Body of pancreas (tissue), 4 donors: ENCODE data around the gene ADAMTS2.

Experiments
- POLR2A ChIP-seq, 3 donors: fragments of 450-650 bp; IDR thresholded peaks; one replicate each; pipeline ENCODE4 v1.6.1; 2016; ENCODE audit warnings: antibody characterized with exemption in 3 of 3, mild to moderate bottlenecking in 2 of 3
- TF ChIP-seq, protein P1 (sequence below), 7 experiments: fragments of 450-650 bp in 4 of 7; fragments of 200-600 bp in 3 of 7; sonication (generic) in 3 of 7; IDR thresholded peaks; one replicate each; pipeline ENCODE4 v1.5.1; 2016 to 2019; ENCODE audit warnings: antibody characterized with exemption in 7 of 7

DNA sequence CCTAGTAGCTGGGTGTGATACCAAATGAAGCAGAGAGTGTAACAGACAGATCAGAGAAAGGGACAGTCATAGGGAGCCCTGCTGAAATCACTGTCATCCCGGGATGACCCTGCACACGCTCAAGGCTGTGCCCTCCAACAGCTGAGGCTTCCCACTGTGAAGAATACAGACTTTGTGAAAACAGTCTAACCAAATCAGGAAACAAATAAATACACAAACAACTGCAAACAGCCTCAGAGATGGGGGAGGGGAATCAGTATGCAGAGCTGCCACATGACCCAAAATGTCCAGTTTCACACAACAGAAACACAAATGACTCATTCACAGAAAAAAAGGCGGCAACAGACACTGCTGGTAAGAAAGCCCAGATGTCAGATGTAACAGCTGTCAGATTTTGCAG is 101.9 kb downstream of the ADAMTS2 start:
- TF ChIP-seq, protein P1, sequence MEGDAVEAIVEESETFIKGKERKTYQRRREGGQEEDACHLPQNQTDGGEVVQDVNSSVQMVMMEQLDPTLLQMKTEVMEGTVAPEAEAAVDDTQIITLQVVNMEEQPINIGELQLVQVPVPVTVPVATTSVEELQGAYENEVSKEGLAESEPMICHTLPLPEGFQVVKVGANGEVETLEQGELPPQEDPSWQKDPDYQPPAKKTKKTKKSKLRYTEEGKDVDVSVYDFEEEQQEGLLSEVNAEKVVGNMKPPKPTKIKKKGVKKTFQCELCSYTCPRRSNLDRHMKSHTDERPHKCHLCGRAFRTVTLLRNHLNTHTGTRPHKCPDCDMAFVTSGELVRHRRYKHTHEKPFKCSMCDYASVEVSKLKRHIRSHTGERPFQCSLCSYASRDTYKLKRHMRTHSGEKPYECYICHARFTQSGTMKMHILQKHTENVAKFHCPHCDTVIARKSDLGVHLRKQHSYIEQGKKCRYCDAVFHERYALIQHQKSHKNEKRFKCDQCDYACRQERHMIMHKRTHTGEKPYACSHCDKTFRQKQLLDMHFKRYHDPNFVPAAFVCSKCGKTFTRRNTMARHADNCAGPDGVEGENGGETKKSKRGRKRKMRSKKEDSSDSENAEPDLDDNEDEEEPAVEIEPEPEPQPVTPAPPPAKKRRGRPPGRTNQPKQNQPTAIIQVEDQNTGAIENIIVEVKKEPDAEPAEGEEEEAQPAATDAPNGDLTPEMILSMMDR (IDR thresholded peaks at IDR 0.05): no peak
- TF ChIP-seq POLR2A (IDR thresholded peaks at IDR 0.05): no peak
